DMS153 (cell line): ENCODE measurements around the gene MCM5.
"Not testable (repeated sequence)": the region's sequence is repeated elsewhere in the genome, so short reads cannot be mapped to it uniquely, and the experiment has no call there.

ENCODE experiments used
- DNase-seq: peaks from one replicate; lab custom pipeline; 2025; lab: John Stamatoyannopoulos, UW

The MCM5 gene

GRCh38 chr22:35432228-35432905 lies 32.4 kb downstream of the MCM5 start:
- no peak for DNase-seq

- no peak for DNase-seq
These were observed 34.2 kb downstream of the MCM5 start for GRCh38 chr22:35434061-35434710.

GRCh38 chr22:35435201-35435740 lies 35.3 kb downstream of the MCM5 start:
- DNase-seq: no peak

GRCh38 chr22:35436421-35436820 lies 36.5 kb downstream of the MCM5 start:
- no peak for DNase-seq

- no peak for DNase-seq
These were observed 37.1 kb downstream of the MCM5 start for GRCh38 chr22:35437049-35437448.

- DNase-seq: not testable (repeated sequence)
These were observed 38.9 kb downstream of the MCM5 start for GRCh38 chr22:35438673-35439364.

GRCh38 chr22:35439365-35439717 lies 39.4 kb downstream of the MCM5 start:
- no peak for DNase-seq

GRCh38 chr22:35440129-35440528 lies 40.2 kb downstream of the MCM5 start:
- no peak for DNase-seq

GRCh38 chr22:35441489-35442100 lies 41.7 kb downstream of the MCM5 start:
- DNase-seq: no peak

- DNase-seq: no peak
These were observed 42.5 kb downstream of the MCM5 start for GRCh38 chr22:35442471-35442870.

- no peak for DNase-seq
These were observed 43.4 kb downstream of the MCM5 start for GRCh38 chr22:35443338-35443737.

- no peak for DNase-seq
These were observed 44.1 kb downstream of the MCM5 start for GRCh38 chr22:35443790-35444684.

GRCh38 chr22:35444685-35445399 lies 44.9 kb downstream of the MCM5 start:
- DNase-seq: no peak

- DNase-seq: no peak
These were observed 46.0 kb downstream of the MCM5 start for GRCh38 chr22:35445933-35446332.

- no peak for DNase-seq
These were observed 46.4 kb downstream of the MCM5 start for GRCh38 chr22:35446365-35446764.

GRCh38 chr22:35448523-35448922 lies 48.6 kb downstream of the MCM5 start:
- DNase-seq: no peak

- DNase-seq: no peak
These were observed 50.1 kb downstream of the MCM5 start for GRCh38 chr22:35449829-35450689.

GRCh38 chr22:35450824-35451569 lies 51.1 kb downstream of the MCM5 start:
- DNase-seq: no peak

GRCh38 chr22:35451592-35451991 lies 51.7 kb downstream of the MCM5 start:
- no peak for DNase-seq
